Stimulated activated CD8-positive, alpha-beta memory T cell treated with anti-CD3 and anti-CD28 coated beads, Interleukin-15, amount 100 ng/mL, for 1 hour (primary cell): Measurements from ENCODE around the gene PTPN18.
A peak's percentile ranks its signal among the peaks of the same experiment; 100 is the strongest.
"Not testable (repeated sequence)": the region's sequence is repeated elsewhere in the genome, so short reads cannot be mapped to it uniquely, and the experiment has no call there.

Experiments
- DNase-seq: peaks from one replicate; pipeline ENCODE4 v3.0.0-alpha.2; 2020; ENCODE audit warnings: low read depth

Gene PTPN18

DNA sequence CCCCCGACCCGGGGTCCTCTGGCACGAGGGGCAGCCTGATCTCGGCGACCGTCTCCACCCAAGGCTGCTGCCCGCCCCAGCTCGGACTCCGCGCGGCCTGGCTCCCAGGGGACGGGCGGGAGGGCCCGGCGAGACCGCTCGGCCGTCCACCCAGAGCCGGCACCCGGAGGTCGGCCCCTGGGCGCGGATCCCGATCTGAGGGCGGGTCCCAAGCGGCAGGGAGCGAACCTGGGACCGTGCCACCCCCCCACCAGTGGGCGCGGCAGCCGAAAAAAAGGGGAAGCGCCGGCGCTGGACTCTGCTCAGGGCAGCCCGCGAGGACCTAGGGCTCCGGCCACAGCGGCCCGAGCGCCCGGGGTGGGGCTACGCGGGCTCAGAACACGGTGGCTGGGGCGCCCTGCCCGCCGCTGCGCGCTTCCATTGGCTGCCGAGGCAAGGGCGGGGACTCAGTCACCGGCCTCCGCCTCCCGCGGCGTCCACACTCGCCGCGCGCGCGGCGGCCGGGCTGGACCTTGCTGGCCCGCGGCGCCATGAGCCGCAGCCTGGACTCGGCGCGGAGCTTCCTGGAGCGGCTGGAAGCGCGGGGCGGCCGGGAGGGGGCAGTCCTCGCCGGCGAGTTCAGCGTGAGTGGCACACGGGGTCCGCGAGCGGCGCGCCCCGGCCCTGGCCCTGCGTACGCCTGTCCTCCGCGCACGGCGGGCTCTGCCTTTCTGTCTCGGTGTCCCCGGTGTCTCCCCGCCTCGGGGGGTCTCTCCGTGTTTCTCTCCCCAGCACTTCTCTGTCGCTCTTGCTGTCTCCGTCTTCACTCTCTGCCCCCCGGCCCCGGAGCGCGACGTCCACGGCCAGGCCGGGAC lies at the start of gene PTPN18:
Gene PTPN18, plus strand, starts transcription at position 479 of the 854 bp plus-strand sequence. Its CDS starts 52 bp downstream, at position 531.
- DNase-seq = no peak

GRCh38 chr2:130307850-130308249 lies 48.0 kb upstream of the PTPN18 start:
- no peak for DNase-seq

DNA sequence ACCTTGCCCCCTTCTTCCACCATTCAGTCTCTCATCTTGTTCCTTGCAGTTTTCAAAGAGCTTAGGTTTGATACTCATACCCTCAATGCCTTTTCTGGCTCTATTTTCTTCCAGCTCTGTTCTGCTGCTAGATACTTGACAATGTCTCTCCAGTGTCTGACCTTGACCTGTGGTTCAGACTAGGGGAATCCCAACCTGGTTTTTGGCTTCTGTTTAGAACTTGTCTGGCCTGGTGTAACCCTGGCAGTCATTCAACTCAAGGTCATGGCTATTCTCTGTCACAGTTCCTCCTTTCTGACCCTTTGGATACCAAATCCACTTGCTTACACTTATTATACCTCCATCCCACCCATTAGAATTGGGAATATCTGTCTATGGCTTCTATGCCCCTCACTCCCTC lies 45.0 kb upstream of the PTPN18 start:
- DNase-seq = no peak

- DNase-seq = no peak
These were observed 42.0 kb upstream of the PTPN18 start for GRCh38 chr2:130313812-130314334.

- no peak for DNase-seq
These were observed 41.5 kb upstream of the PTPN18 start for GRCh38 chr2:130314377-130314776.

DNA sequence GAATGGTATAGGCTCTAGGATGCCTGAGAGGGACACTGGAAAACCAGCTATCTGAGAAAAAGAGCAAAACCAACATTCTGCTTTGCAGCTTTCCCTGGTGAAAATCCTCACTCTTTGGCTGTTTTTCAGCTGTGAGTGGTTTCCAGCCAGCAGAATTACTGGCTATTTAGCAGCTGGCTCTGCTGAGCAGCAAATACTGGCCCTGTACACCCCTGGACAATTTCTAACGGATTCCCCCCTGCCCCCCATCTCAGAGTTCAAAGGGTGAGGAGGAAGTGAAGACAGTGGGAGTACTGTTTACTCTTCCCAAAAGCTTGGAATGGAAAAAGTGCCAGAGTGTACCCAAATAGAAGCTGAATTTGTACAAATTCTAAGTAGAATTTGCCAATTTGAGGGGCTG lies 39.3 kb upstream of the PTPN18 start:
- no peak for DNase-seq

GRCh38 chr2:130318906-130319305 lies 37.0 kb upstream of the PTPN18 start:
- no peak for DNase-seq

DNA sequence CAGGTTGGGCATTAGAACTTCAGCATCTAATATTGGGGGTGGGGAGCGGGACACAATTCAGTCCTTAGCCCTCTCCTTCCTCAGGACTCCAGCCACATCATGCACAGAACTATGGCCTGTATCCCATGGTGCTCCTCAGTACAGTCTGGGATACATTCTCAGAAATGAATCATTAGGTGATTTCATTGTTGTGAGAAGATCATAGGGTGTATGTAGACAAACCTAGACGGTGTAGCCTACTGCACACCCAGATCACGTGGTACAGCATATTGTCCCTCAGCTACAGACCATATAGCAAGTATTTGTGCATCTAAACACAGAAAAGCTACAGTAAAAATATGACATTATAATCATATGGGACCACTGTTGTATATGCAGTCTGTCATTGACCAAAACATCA lies 36.3 kb upstream of the PTPN18 start:
- DNase-seq = no peak

DNA sequence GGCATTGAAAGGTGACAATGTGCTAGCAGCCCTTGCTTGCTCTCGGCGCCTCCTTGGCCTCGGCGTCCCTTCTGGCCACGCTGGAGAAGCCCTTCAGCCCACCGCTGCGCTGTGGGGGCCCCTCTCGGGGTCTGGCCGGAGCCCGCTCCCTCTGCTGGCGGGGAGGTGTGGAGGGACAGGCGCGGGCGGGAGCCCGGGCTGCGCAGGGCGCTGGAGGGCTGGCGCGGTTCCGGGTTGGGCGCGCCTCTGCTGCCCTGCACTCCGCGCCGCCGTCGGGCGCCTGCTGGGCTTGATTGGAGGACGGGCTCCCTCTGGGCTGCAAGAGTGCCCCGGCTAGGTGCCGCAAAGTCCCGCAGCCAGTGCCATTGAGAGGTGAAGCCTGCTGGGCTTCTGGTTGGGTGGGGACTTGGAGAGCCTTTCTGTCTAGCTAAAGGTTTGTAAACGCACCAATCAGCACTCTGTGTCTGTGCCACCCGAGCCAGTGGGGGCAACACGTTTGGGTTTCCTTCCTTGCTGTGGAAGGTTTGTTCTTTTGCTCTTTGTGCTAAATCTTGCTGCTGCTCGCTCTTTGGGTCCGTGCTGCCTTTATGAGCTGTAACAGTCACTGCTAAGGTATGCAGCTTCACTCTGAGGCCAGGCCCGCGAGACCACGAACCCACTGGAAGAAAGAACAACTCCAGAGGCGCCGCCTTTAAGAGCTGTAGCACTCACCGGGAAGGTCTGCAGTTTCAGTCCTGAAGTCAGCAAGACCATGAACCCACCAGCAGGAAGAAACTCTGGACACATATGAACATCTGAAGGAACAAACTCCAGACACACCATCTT lies 27.9 kb upstream of the PTPN18 start:
- no peak for DNase-seq

DNA sequence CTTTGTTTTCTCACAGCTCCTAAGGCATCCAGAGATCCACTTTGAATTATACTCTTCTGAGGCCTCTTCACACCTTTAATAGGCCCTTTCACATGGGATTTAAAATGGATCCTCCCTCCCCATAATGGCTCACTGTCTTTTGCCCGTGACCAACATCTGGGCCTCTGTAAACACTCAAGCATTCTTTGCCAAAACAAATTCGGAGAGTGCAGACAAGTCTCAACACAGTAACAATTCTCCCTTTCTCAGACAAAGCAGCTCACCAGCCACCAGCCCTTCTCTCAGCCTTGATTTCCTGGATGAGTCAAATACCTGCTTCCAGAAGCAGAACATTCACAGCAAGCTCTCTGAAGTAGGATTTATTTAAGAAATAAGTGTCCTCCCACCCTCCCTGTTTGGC lies 27.1 kb upstream of the PTPN18 start:
- DNase-seq = no peak

GRCh38 chr2:130332271-130333073 lies 23.4 kb upstream of the PTPN18 start:
- DNase-seq = peak; percentile 36

- DNase-seq = not testable (repeated sequence)
These were observed 22.6 kb upstream of the PTPN18 start for GRCh38 chr2:130333253-130333652.

GRCh38 chr2:130334026-130334425 lies 21.8 kb upstream of the PTPN18 start:
- no peak for DNase-seq

DNA sequence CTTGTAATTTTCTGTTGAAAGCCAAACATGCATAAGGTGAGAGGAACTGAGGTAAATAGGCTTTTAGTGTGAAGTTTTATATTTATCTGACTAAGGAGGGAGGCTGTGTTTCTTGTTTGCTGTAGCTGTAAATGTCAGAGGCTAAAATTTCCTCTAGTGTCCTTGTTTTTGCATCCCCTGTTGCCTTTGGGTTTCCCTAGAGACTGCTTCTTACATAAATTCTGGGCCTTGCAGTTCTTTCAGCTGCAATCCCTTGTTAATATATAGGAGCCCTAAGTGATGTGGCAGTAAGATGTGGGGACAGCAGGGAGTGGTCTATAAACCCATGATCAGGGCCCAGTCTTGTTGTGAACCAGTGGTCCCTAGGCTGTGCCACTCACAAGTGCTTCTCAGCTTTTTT lies 20.6 kb upstream of the PTPN18 start:
- DNase-seq = no peak

GRCh38 chr2:130336150-130336876 lies 19.5 kb upstream of the PTPN18 start:
- no peak for DNase-seq

DNA sequence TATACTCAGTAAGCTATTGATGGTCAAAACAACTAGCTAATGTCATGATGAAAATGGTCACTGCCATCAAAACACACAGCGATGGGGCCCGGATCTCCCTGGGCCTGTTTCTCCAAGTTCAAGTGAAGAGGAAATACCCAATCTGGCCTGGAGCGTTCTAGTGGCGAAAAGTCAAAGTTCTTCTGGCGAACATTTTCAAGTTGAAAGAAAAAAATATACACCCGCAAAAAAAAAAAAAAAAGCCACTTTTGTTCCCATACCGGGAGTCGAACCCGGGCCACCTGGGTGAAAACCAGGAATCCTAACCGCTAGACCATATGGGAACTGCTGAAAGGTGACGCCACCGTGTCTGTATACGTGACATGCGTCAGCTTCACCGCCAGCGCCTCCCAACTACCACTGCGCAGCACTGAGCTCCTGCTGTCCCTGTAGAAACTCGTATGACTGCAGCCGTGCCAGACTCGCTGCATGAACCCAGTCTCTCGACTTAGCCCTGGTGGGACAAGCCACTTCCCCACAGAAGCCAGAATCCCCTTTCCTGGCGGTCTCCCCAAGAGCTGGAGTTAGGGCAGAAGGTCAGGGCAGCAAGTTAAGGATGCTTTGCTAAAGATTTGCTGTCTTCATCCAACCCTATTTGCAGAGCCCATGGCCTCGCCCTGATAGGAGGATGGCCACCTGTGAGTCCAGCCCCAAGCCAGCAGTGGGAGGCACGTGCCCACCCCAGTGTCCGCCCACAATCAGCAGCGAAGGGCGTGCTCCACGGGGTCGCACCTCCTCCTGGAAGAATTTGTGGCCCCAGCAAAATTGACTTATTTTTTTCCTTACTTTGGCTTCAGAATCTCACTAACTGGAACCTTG lies 18.8 kb upstream of the PTPN18 start:
- no peak for DNase-seq

DNA sequence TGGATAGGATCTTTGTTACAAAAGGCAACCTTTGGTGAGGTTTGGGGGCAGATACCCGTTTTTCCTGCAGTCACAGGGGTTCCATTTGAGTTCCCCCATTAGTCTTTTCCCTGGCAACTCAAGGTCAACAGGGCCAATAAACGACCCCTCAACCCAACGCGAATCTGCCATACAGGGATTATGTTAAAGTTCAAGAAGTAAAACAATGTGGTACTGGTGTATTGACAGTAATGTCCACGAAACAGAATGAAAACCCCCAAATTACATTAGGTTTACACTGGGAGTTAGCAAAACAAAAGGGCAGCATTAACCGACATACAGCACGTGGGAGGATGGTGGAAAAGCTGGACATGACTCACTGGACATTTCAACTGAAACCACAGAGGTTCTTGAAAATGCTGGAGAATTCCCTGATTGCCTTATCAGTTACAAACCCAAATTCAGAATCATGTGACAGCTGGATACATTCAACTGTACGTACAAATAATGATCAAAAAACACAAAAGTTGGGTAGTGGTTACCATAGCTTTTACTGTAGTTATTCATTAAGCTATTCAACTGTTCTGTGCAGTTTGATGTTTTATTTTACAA lies 18.0 kb upstream of the PTPN18 start:
- DNase-seq = no peak

- no peak for DNase-seq
These were observed 17.0 kb upstream of the PTPN18 start for GRCh38 chr2:130338793-130339345.

DNA sequence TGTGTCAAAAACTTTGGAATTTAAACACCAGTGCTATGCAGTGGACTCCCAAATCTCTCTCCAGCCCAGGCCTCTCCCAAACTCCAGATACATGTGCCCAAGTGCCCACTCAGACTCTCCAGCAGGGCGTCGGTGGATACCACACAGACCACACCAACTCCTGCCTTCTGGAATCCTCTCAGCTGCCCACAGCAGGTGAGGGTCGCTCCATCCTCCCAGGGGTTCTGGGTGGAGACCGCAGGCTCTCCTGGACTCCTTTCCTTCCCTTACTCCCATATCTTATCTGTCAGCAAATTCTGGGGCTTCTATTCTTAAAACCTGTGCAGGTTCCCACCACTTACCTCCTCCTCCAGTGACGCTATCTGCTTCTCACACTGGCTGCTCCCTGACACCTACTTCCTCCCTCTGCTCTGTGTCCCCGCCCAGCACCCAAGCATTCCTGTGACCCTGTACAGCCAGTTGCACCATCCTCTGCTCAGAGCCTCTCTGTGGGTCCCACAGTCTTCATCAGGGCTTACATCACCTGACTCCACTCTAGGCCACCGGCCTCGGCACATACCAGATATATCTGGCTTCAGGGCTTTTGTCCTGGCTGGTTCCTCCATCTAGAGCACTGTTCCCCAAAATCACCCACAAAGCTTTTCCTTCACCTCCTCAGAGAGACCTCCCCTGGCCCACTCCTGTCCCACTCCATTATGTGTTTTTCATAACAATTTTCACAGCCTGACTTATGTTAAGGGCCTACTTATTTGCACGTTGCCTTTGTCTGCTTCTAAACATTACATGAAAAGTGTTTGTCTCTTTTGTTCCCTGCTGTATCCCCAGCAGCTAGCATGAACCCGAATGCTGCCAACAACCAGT lies 15.7 kb upstream of the PTPN18 start:
- no peak for DNase-seq
